ENCODE results near the gene ISCA1.

ISCA1 gene

GRCh38 chr9:86263876-86264275, 18.5 kb downstream of the ISCA1 start:
- DNase-seq (ENCODE audit: low read depth, low spot score), result no peak
- TF ChIP-seq CTCF (IDR thresholded peaks at IDR 0.05; ENCODE audit: insufficient read depth, low read length, missing control alignments), result no peak
- ChIA-PET POLR2A (interaction anchor here (0.6 kb wide), 1 partner anchor 18 kb away, joined by 3 read pairs; the partner anchor contains the start of gene ISCA1), CTCF (interaction anchor here (1.4 to 1.6 kb wide), 2 partner anchors 14 to 25 kb away, joined by 3 to 4 read pairs; no protein-coding TSS in a partner anchor)
- H3K4me3 ChIP-seq (ENCODE audit: low read depth, low read length), result no peak overlapping the region

DNA sequence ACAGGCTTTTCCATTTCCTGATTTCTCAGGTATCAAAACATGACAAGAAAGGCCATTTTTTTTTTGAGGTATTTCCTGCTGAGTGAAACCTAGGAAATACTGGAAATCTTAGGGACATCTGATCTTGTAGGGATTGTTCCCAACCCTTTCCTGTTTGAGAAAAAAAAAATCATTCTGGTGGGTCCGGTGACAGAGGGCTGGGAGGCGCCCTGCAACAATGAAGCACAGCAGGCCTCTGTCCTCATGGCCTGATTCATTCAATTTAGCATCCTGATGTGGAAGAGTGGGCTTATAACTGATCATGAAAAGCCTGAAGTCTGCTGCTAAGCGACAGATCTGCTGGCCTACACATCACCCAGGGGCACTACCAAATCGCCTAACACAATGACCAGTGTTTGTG, 19.8 kb downstream of the ISCA1 start:
- DNase-seq (ENCODE audit: low read depth, low spot score), result no peak
- no peak for TF ChIP-seq CTCF (IDR thresholded peaks at IDR 0.05; ENCODE audit: insufficient read depth, low read length, missing control alignments)
- ChIA-PET POLR2A (no interaction called here), CTCF (interaction anchor here (1.2 to 1.6 kb wide), 2 partner anchors 14 to 23 kb away, joined by 3 read pairs; no protein-coding TSS in a partner anchor)
- H3K4me3 ChIP-seq (ENCODE audit: low read depth, low read length), result no peak overlapping the region

GRCh38 chr9:86259557-86259956, 22.8 kb downstream of the ISCA1 start, which contains the start of gene C9orf153:
TSS of gene C9orf153 (minus strand) at chr9:86259657. CDS start at chr9:86229603, 30,054 bp downstream.
- CTCF ChIA-PET, result interaction anchor here (1.7 kb wide), 1 partner anchor 57 kb away, joined by 9 read pairs; no protein-coding TSS in a partner anchor
- DNase-seq (ENCODE audit: low read depth, low spot score), result no peak
- POLR2A ChIA-PET, result no interaction called here
- no peak for TF ChIP-seq CTCF (IDR thresholded peaks at IDR 0.05; ENCODE audit: insufficient read depth, low read length, missing control alignments)
- H3K4me3 ChIP-seq (ENCODE audit: low read depth, low read length), result no peak within 1 kb of the TSS

DNA sequence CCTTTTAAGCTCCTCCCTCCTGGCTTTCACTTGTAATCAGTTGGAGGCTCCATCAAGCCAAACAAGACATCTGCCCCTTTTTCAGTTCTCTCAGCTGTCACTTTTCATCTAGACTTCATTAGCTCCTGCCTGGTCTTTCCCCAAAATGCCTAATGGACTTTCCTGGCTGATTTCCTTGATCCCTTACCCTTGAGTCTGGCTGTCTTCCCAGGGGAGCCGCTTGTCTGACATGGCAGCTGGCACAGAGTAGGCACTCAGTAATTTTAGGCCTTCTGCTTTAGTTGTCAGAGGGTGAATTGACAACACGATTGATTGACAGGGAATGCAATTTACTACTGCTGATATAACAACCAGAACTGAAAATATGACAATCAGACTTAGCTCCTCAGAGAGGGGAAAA, 24.9 kb downstream of the ISCA1 start:
- no peak overlapping the region for H3K4me3 ChIP-seq (ENCODE audit: low read depth, low read length)
- POLR2A ChIA-PET, result no interaction called here
- no peak for TF ChIP-seq CTCF (IDR thresholded peaks at IDR 0.05; ENCODE audit: insufficient read depth, low read length, missing control alignments)
- no peak for DNase-seq (ENCODE audit: low read depth, low spot score)
- CTCF ChIA-PET, result interaction anchor here (2.5 to 3.1 kb wide), 3 partner anchors 18 to 55 kb away, joined by 6 to 16 read pairs (median 9); no protein-coding TSS in a partner anchor

GRCh38 chr9:86256653-86257052, 25.7 kb downstream of the ISCA1 start:
- H3K4me3 ChIP-seq (ENCODE audit: low read depth, low read length), result no peak overlapping the region
- ChIA-PET POLR2A (no interaction called here), CTCF (interaction anchor here (0.9 to 3.1 kb wide), 4 partner anchors 10 to 55 kb away, joined by 3 to 16 read pairs (median 8); no protein-coding TSS in a partner anchor)
- TF ChIP-seq CTCF (IDR thresholded peaks at IDR 0.05; ENCODE audit: insufficient read depth, low read length, missing control alignments), result no peak
- no peak for DNase-seq (ENCODE audit: low read depth, low spot score)

DNA sequence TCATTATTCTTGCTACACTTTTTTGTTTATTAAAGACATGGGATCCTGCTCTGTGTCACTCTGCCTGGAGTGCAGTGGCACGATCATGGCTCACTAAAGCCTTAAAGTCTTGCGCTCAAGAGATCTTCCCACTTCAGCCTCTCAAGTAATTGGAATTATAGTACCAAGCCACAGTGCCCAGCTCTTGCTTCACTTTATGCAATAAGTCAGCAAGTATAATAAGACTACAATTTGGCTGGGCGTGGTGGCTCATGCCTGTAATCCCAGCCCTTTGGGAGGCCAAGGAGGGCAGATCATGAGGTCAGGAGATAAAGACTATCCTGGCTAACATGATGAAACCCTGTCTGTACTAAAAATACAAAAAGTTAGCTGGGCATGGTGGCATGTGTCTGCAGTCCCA, 28.8 kb downstream of the ISCA1 start:
- ChIA-PET POLR2A (no interaction called here), CTCF (no interaction called here)
- DNase-seq (ENCODE audit: low read depth, low spot score), result no peak
- H3K4me3 ChIP-seq (ENCODE audit: low read depth, low read length), result no peak overlapping the region
- no peak for TF ChIP-seq CTCF (IDR thresholded peaks at IDR 0.05; ENCODE audit: insufficient read depth, low read length, missing control alignments)

All from AG04449 (cell line).